Tibial nerve (tissue), 4 donors: ENCODE measurements around the gene HOXA3. TPM values are rescaled to one million over a fixed set of nuclear protein-coding genes. Genes with fewer than 3 reads are reported as not detected.

Experiments used
- DNase-seq, 2 donors: peaks; one replicate each; pipeline ENCODE4 v3.0.0-alpha.2; 2019; ENCODE audit warnings: low spot score in 2 of 2
- H3K27ac ChIP-seq, 4 donors: fragments of 200-600 bp; sonication (generic) in 3 of 4; one replicate each; pipeline ENCODE4 v1.5.1; 2017 to 2019; ENCODE audit warnings: mild to moderate bottlenecking in 1 of 4
- H3K27me3 ChIP-seq, 2 donors: fragments of 200-600 bp; sonication (generic) in 1 of 2; one replicate each; pipeline versions ENCODE4 v1.5.1 to v1.6.0; 2017 to 2019
- H3K36me3 ChIP-seq, 3 donors: fragments of 200-600 bp; sonication (generic); one replicate each; pipeline ENCODE4 v1.5.1; 2018 to 2019
- H3K4me1 ChIP-seq, 4 donors: fragments of 200-600 bp; sonication (generic) in 3 of 4; one replicate each; pipeline ENCODE4 v1.5.1; 2017 to 2019
- H3K4me3 ChIP-seq, 4 donors: fragments of 200-600 bp; sonication (generic) in 3 of 4; one replicate each; pipeline ENCODE4 v1.5.1; 2017 to 2019; ENCODE audit warnings: mild to moderate bottlenecking in 1 of 4, moderate library complexity in 1 of 4
- H3K9me3 ChIP-seq, 4 donors: fragments of 200-600 bp; sonication (generic) in 3 of 4; one replicate each; pipeline ENCODE4 v1.5.1; 2017 to 2019
- CTCF ChIP-seq, 5 experiments: fragments of 200-600 bp in 3 of 5; fragments of 450-650 bp in 2 of 5; sonication (generic) in 3 of 5; IDR thresholded peaks; one replicate each; pipeline ENCODE4 v1.5.1; 2016 to 2019; ENCODE audit warnings: antibody characterized with exemption in 5 of 5, mild to moderate bottlenecking in 3 of 5, moderate library complexity in 2 of 5
- EP300 ChIP-seq, 2 donors: sonication (generic); formaldehyde crosslinking; IDR thresholded peaks; one replicate each; pipeline ENCODE4 v1.6.1; 2017; ENCODE audit warnings: antibody characterized with exemption in 2 of 2, mild to moderate bottlenecking in 1 of 2
- POLR2A ChIP-seq, 2 donors: fragments of 450-650 bp; IDR thresholded peaks; one replicate each; pipeline ENCODE4 v1.6.1; 2017; ENCODE audit warnings: antibody characterized with exemption in 2 of 2, mild to moderate bottlenecking in 2 of 2, moderate library complexity in 2 of 2
- WGBS, 2 donors: methylation state at CpG; one replicate each; pipeline ENCODE4 v1.1.5; 2018; 5-methylcytosine and 5-hydroxymethylcytosine counted together
- total RNA-seq, 4 donors: library from RNA; depleted of rRNA; stranded (reverse); fragments of >200 nt; gene quantifications; one replicate each; pipeline ENCODE4 v1.1.0, GENCODE V29; 2016

HOXA3 gene
- total RNA-seq, 4 donors from 2014 or later = 7.0 to 18.8 (median 8.7) TPM

- H3K9me3 ChIP-seq = no peaks in the 10 kb centered on the region
- TF ChIP-seq POLR2A (IDR thresholded peaks at IDR 0.05) = no peak
- no peak for TF ChIP-seq EP300 (IDR thresholded peaks at IDR 0.05)
- TF ChIP-seq CTCF (IDR thresholded peaks at IDR 0.05) = no peak
- peaks cover 0 to 65% (median 45%) of the 10 kb centered on the region in 4 donors for H3K4me1 ChIP-seq
- WGBS, 2 donors = 12 to 32% methylated on average over 38 to 46 of the region's 46 CpGs
- DNase-seq = peak in 1 of 2 donors; percentile 13
- peak overlapping the region in 3 of 4 donors; percentile 15 to 27 (median 24) for H3K4me3 ChIP-seq
- H3K36me3 ChIP-seq = no peaks in the 10 kb centered on the region
- peaks cover 0 to 95% of the 10 kb centered on the region in 2 donors for H3K27me3 ChIP-seq
- peak overlapping the region in 2 of 4 donors; percentile 54 to 87 for H3K27ac ChIP-seq
These were observed 35.3 kb upstream of the HOXA3 start for GRCh38 chr7:27187475-27188385.

- WGBS, 2 donors = 44 to 59% methylated on average over 4 of the region's 4 CpGs
- H3K27ac ChIP-seq = peak overlapping the region in 2 of 4 donors; percentile 81 to 87
- DNase-seq = no peak
- peak overlapping the region in 1 of 4 donors; percentile 43 for H3K4me3 ChIP-seq
- peaks cover 0 to 59% (median 42%) of the 10 kb centered on the region in 4 donors for H3K4me1 ChIP-seq
- peaks cover 0 to 98% of the 10 kb centered on the region in 2 donors for H3K27me3 ChIP-seq
- TF ChIP-seq EP300 (IDR thresholded peaks at IDR 0.05) = no peak
- no peak for TF ChIP-seq POLR2A (IDR thresholded peaks at IDR 0.05)
- TF ChIP-seq CTCF (IDR thresholded peaks at IDR 0.05) = no peak
- H3K36me3 ChIP-seq = no peaks in the 10 kb centered on the region
- no peaks in the 10 kb centered on the region for H3K9me3 ChIP-seq
These were observed 34.5 kb upstream of the HOXA3 start for GRCh38 chr7:27186668-27187474.

- H3K9me3 ChIP-seq = no peaks in the 10 kb centered on the region
- H3K4me3 ChIP-seq = peak overlapping the region in 3 of 4 donors; percentile 11 to 61 (median 43)
- peaks cover 0 to 58% (median 42%) of the 10 kb centered on the region in 4 donors for H3K4me1 ChIP-seq
- H3K27me3 ChIP-seq = peaks cover 0 to 98% of the 10 kb centered on the region in 2 donors
- TF ChIP-seq EP300 (IDR thresholded peaks at IDR 0.05) (no peak), POLR2A (IDR thresholded peaks at IDR 0.05) (no peak), CTCF (IDR thresholded peaks at IDR 0.05) (no peak)
- no peaks in the 10 kb centered on the region for H3K36me3 ChIP-seq
- peak overlapping the region in 3 of 4 donors; percentile 63 to 87 (median 81) for H3K27ac ChIP-seq
- DNase-seq = peak in 1 of 2 donors; percentile 17
- WGBS, 2 donors = 12 to 50% methylated on average over 22 to 24 of the region's 24 CpGs
These were observed 33.7 kb upstream of the HOXA3 start for GRCh38 chr7:27185854-27186667.

- peak; percentile 71 to 85 for DNase-seq
- WGBS, 2 donors = 4 to 14% methylated on average over 34 to 36 of the region's 43 CpGs
- peak within 1 kb of the TSS; percentile 62 to 87 (median 77) for H3K27ac ChIP-seq
- H3K9me3 ChIP-seq = no peaks in the 10 kb centered on the region
- peaks cover 0 to 60% (median 42%) of the 10 kb centered on the region in 4 donors for H3K4me1 ChIP-seq
- no peaks in the 10 kb centered on the region for H3K36me3 ChIP-seq
- peak; percentile 29 to 67 for TF ChIP-seq POLR2A (IDR thresholded peaks at IDR 0.05)
- no peak for TF ChIP-seq CTCF (IDR thresholded peaks at IDR 0.05)
- TF ChIP-seq EP300 (IDR thresholded peaks at IDR 0.05) = peak in 1 of 2 donors; percentile 87
- H3K4me3 ChIP-seq = peak within 1 kb of the TSS; percentile 30 to 61 (median 45)
- peaks cover 0 to 98% of the 10 kb centered on the region in 2 donors for H3K27me3 ChIP-seq
These were observed 32.9 kb upstream of the HOXA3 start, which contains the start of gene HOXA11 for GRCh38 chr7:27185013-27185853. TSS of gene HOXA11 (minus strand) at chr7:27185232. CDS start at chr7:27185144, 88 bp downstream.
